CD14-positive monocyte (primary cell): ENCODE data around the gene SLC38A10. TPM values are rescaled to one million over a fixed set of nuclear protein-coding genes. Genes with fewer than 3 reads are reported as not detected.

Experiments used
- DNase-seq, 3 donors: peaks; one replicate each; pipeline ENCODE4 v3.0.0-alpha.2; 2011 to 2022
- H2AFZ ChIP-seq: 2 replicates; pipeline ENCODE4 v1.6.0; 2012; ENCODE audit warnings: mild to moderate bottlenecking, low read depth, low read length, inconsistent platforms; ENCODE audit not compliant: insufficient read depth, poor library complexity, severe bottlenecking
- H3K27ac ChIP-seq, 2 donors: 1 replicate in 1 of 2; 2 replicates in 1 of 2; pipeline ENCODE4 v1.5.1; 2012 to 2013; ENCODE audit warnings: low read length in 2 of 2, control low read depth in 1 of 2, inconsistent platforms in 1 of 2, low read depth in 1 of 2, mild to moderate bottlenecking in 1 of 2
- H3K27me3 ChIP-seq, 2 donors: one replicate each; pipeline versions ENCODE4 v1.6.0 to v1.6.1; 2011 to 2013; ENCODE audit warnings: low read length in 2 of 2; ENCODE audit not compliant: control insufficient read depth in 2 of 2, insufficient read depth in 2 of 2
- H3K36me3 ChIP-seq, 2 donors: replicated peaks in 1 of 2; 1 replicate in 1 of 2; 2 replicates in 1 of 2; pipeline versions ENCODE4 v1.5.1 to v1.6.1; 2012 to 2013; ENCODE audit warnings: low read length in 2 of 2, control low read depth in 1 of 2, inconsistent platforms in 1 of 2, mild to moderate bottlenecking in 1 of 2; ENCODE audit not compliant: insufficient read depth in 2 of 2, control insufficient read depth in 1 of 2
- H3K4me1 ChIP-seq, 2 donors: 1 replicate in 1 of 2; 2 replicates in 1 of 2; pipeline versions ENCODE4 v1.5.1 to v1.6.1; 2012 to 2013; ENCODE audit warnings: low read length in 2 of 2, control low read depth in 1 of 2, inconsistent platforms in 1 of 2, mild to moderate bottlenecking in 1 of 2, moderate library complexity in 1 of 2; ENCODE audit not compliant: insufficient read depth in 2 of 2, control insufficient read depth in 1 of 2
- H3K4me2 ChIP-seq: replicated peaks from 2 replicates; pipeline ENCODE3; 2012; ENCODE audit warnings: low read length, moderate library complexity, mild to moderate bottlenecking; ENCODE audit not compliant: poor library complexity, severe bottlenecking; ENCODE audit errors: extremely low read depth
- H3K4me3 ChIP-seq, 3 experiments: fragments of 200-600 bp in 1 of 3; sonication (generic) in 1 of 3; replicated peaks in 1 of 3; 1 replicate in 2 of 3; 2 replicates in 1 of 3; pipeline ENCODE4 v1.5.1; 2011 to 2013; ENCODE audit warnings: low read length in 3 of 3, mild to moderate bottlenecking in 3 of 3, control low read depth in 2 of 3, low read depth in 2 of 3, inconsistent platforms in 1 of 3, moderate library complexity in 1 of 3
- H3K79me2 ChIP-seq: 2 replicates; pipeline ENCODE4 v1.6.0; 2012; ENCODE audit warnings: mild to moderate bottlenecking, control low read depth, inconsistent platforms, low read length, moderate library complexity; ENCODE audit not compliant: insufficient read depth
- H3K9ac ChIP-seq: 2 replicates; pipeline ENCODE4 v1.6.0; 2017; ENCODE audit warnings: low read length, mild to moderate bottlenecking; ENCODE audit not compliant: insufficient read depth, poor library complexity, severe bottlenecking
- H3K9me3 ChIP-seq, 2 donors: replicated peaks in 1 of 2; 1 replicate in 1 of 2; 2 replicates in 1 of 2; pipeline versions ENCODE4 v1.5.1 to v1.6.1; 2012 to 2013; ENCODE audit warnings: low read length in 2 of 2, control low read depth in 1 of 2; ENCODE audit not compliant: control insufficient read depth in 1 of 2, insufficient read depth in 1 of 2
- H4K20me1 ChIP-seq: 2 replicates; pipeline ENCODE4 v1.6.0; 2012; ENCODE audit warnings: mild to moderate bottlenecking, low read length, control low read depth, moderate library complexity; ENCODE audit not compliant: insufficient read depth
- H3K27ac Mint-ChIP-seq, 7 donors: one replicate each; pipeline ENCODE4 v1.8.0; 2020; ENCODE audit warnings: mild to moderate bottlenecking in 7 of 7, mixed read lengths in 7 of 7, moderate library complexity in 6 of 7, inconsistent platforms in 2 of 7
- H3K27me3 Mint-ChIP-seq, 3 donors: one replicate each; pipeline ENCODE4 v1.8.0; 2021 to 2022; ENCODE audit warnings: low read depth in 3 of 3, mild to moderate bottlenecking in 3 of 3, mixed read lengths in 3 of 3, moderate library complexity in 3 of 3, inconsistent platforms in 1 of 3
- H3K36me3 Mint-ChIP-seq, 2 donors: one replicate each; pipeline ENCODE4 v1.8.0; 2020; ENCODE audit warnings: mixed read lengths in 2 of 2, inconsistent platforms in 1 of 2, mild to moderate bottlenecking in 1 of 2
- H3K4me1 Mint-ChIP-seq: one replicate; pipeline ENCODE4 v1.8.0; 2020; ENCODE audit warnings: mild to moderate bottlenecking, mixed read lengths
- H3K4me3 Mint-ChIP-seq, 2 donors: one replicate each; pipeline ENCODE4 v1.8.0; 2020; ENCODE audit warnings: mild to moderate bottlenecking in 2 of 2, mixed read lengths in 2 of 2, moderate library complexity in 1 of 2
- H3K9me3 Mint-ChIP-seq, 7 donors: one replicate each; pipeline ENCODE4 v1.8.0; 2020 to 2022; ENCODE audit warnings: mixed read lengths in 7 of 7, mild to moderate bottlenecking in 6 of 7, moderate library complexity in 6 of 7, inconsistent platforms in 2 of 7
- CTCF ChIP-seq: fragments of 200-600 bp; IDR thresholded peaks from one replicate; pipeline ENCODE4 v1.8.0; 2022; ENCODE audit warnings: antibody characterized with exemption, mild to moderate bottlenecking
- WGBS: methylation state at CpG from one replicate; pipeline ENCODE4 v1.1.5; 2013; ENCODE audit warnings: missing lambda C conversion rate; ENCODE audit not compliant: insufficient coverage; 5-methylcytosine and 5-hydroxymethylcytosine counted together
- intact Hi-C, 2 donors: fragments of 100-400 bp; cut with micrococcal nuclease; formaldehyde crosslinking; loops; one replicate each; pipeline versions ENCODE4 v1.15.0 to v1.15.1; 2023
- polyA plus RNA-seq, 3 donors: library from polyadenylated mRNA; depleted of rRNA in 1 of 3; unstranded in 2 of 3; stranded (reverse) in 1 of 3; fragments of 300-500 nt in 2 of 3; fragments of >200 nt in 1 of 3; fragmentation: Illumina TruSeq in 2 of 3; gene quantifications; 1 replicate in 2 of 3; 2 replicates in 1 of 3; pipeline ENCODE4 v1.2.3, GENCODE V29; 2012 to 2021

The SLC38A10 gene
- polyA plus RNA-seq, 3 donors = 50.8 to 76.1 (median 68.4) TPM

- H3K9me3 Mint-ChIP-seq = peaks cover 0 to 13% (median 3%) of the 10 kb centered on the region in 7 donors
- H3K27ac ChIP-seq = no peak overlapping the region
Observed at GRCh38 chr17:81323083-81323369, 27.9 kb upstream of the SLC38A10 start.

GRCh38 chr17:81322271-81323082 lies 27.4 kb upstream of the SLC38A10 start:
- peaks cover 56% of the 10 kb centered on the region for H3K4me1 Mint-ChIP-seq
- peaks cover 0 to 13% (median 3%) of the 10 kb centered on the region in 7 donors for H3K9me3 Mint-ChIP-seq
- Histone ChIP-seq H2AFZ (no peak overlapping the region), H3K27ac (no peak overlapping the region), H3K9ac (no peak overlapping the region), H3K27me3 (no peaks in the 10 kb centered on the region), H3K4me3 (peak overlapping the region in 1 of 3 experiments; percentile 39), H3K9me3 (no peaks in the 10 kb centered on the region), H3K79me2 (no peaks in the 10 kb centered on the region), H4K20me1 (no peaks in the 10 kb centered on the region), H3K4me2 (no peak overlapping the region), H3K36me3 (no peaks in the 10 kb centered on the region), H3K4me1 (peaks cover 59 to 68% of the 10 kb centered on the region in 2 donors)
- DNase-seq = peak in 2 of 3 donors; percentile 38 to 47
- no peaks in the 10 kb centered on the region for H3K36me3 Mint-ChIP-seq
- peak; percentile 31 for TF ChIP-seq CTCF
- H3K27me3 Mint-ChIP-seq = peaks cover 0 to 3% (median 0%) of the 10 kb centered on the region in 3 donors
- WGBS = 95% methylated on average over 31 of the region's 34 CpGs
- intact Hi-C loops = no loop called here
- no peak overlapping the region for H3K4me3 Mint-ChIP-seq
- peak overlapping the region in 2 of 7 donors; percentile 50 to 58 for H3K27ac Mint-ChIP-seq

More at GRCh38 chr17:81323083-81323369, 27.9 kb upstream of the SLC38A10 start:
- H2AFZ ChIP-seq = no peak overlapping the region
- no peak for DNase-seq
- WGBS = 92% methylated on average over 6 of the region's 10 CpGs
- peaks cover under 1% of the 10 kb centered on the region for H3K79me2 ChIP-seq
- Mint-ChIP-seq H3K36me3 (no peaks in the 10 kb centered on the region), H3K4me3 (peak overlapping the region in 1 of 2 donors; percentile 46), H3K27me3 (peaks cover 0 to 3% (median 0%) of the 10 kb centered on the region in 3 donors), H3K4me1 (peaks cover 61% of the 10 kb centered on the region), H3K27ac (peak overlapping the region in 3 of 7 donors; percentile 50 to 58 (median 56))
- H3K9me3 ChIP-seq = no peaks in the 10 kb centered on the region
- peak overlapping the region; percentile 32 for H3K9ac ChIP-seq
- peaks cover 64 to 74% of the 10 kb centered on the region in 2 donors for H3K4me1 ChIP-seq
- H3K36me3 ChIP-seq = no peaks in the 10 kb centered on the region
- intact Hi-C loops = no loop called here
- no peaks in the 10 kb centered on the region for H3K27me3 ChIP-seq
- no peak for TF ChIP-seq CTCF
- H3K4me2 ChIP-seq = peak overlapping the region; percentile 44
- peak overlapping the region in 1 of 3 experiments; percentile 39 for H3K4me3 ChIP-seq
- no peaks in the 10 kb centered on the region for H4K20me1 ChIP-seq
